SH-SY5Y (cell line): Measurements from ENCODE around the gene ABR.

Experiments
- GATA2 ChIP-seq: IDR thresholded peaks from 2 replicates; pipeline ENCODE4 v1.6.1; 2011; ENCODE audit warnings: mild to moderate bottlenecking, low read depth, low read length
- GATA3 ChIP-seq: IDR thresholded peaks from 2 replicates; pipeline ENCODE4 v1.6.1; 2011; ENCODE audit warnings: low read depth, mild to moderate bottlenecking, low read length, moderate library complexity

- TF ChIP-seq GATA2 (no peak), GATA3 (no peak)
These were observed 150.4 kb downstream of the ABR start for GRCh38 chr17:1029196-1029921.
